ENCODE measurements around the gene SDR9C7.

DNA sequence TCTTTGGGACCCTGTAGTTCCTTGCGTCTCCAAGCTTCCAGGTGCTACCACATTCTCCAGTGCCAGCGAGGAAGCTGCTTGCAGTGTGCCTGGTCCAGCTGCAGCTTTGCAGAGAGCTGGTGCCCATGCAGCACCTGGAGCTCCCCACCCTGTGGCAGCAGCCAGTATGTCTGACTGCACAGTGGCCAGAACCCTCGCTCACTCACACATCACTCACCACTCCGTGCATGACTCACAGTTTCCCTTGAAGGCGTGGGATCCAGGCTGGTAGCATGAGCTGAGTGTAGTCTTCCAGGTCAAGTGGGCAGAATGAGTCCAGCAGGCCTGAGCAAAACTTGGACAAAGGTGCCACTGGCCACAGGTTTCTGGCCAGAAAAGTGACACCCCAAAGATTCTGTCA lies 33.6 kb downstream of the SDR9C7 start:
- TF ChIP-seq, protein P1, sequence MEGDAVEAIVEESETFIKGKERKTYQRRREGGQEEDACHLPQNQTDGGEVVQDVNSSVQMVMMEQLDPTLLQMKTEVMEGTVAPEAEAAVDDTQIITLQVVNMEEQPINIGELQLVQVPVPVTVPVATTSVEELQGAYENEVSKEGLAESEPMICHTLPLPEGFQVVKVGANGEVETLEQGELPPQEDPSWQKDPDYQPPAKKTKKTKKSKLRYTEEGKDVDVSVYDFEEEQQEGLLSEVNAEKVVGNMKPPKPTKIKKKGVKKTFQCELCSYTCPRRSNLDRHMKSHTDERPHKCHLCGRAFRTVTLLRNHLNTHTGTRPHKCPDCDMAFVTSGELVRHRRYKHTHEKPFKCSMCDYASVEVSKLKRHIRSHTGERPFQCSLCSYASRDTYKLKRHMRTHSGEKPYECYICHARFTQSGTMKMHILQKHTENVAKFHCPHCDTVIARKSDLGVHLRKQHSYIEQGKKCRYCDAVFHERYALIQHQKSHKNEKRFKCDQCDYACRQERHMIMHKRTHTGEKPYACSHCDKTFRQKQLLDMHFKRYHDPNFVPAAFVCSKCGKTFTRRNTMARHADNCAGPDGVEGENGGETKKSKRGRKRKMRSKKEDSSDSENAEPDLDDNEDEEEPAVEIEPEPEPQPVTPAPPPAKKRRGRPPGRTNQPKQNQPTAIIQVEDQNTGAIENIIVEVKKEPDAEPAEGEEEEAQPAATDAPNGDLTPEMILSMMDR (IDR thresholded peaks at IDR 0.05; ENCODE audit: low read depth, low read length): no peak
- no peak for TF ChIP-seq POLR2A (IDR thresholded peaks at IDR 0.05; ENCODE audit: extremely low read depth, insufficient read length)
